ENCODE data around the gene RTN4R. TPM values are rescaled to one million over a fixed set of nuclear protein-coding genes. Genes with fewer than 3 reads are reported as not detected.
A peak's percentile ranks its signal among the peaks of the same experiment; 100 is the strongest.

RTN4R gene
- total and polyA plus RNA-seq, 2 donors (not counting 1 experiment from before 2014, with no cell fraction given), result 0.42 to 0.79 TPM

- Mint-ChIP-seq H3K4me3 (no peak overlapping the region), H3K27ac (no peak overlapping the region), H3K4me1 (peaks cover 8% of the 10 kb centered on the region), H3K27me3 (peaks cover 12% of the 10 kb centered on the region), H3K9me3 (ENCODE audit: insufficient read depth) (no peaks in the 10 kb centered on the region)
- peaks cover 4 to 10% of the 10 kb centered on the region in 2 donors for H3K4me1 ChIP-seq (ENCODE audit: control insufficient read depth in 2 of 2, insufficient read depth in 2 of 2, low read length in 2 of 2)
- H3K79me2 ChIP-seq (ENCODE audit: control insufficient read depth, insufficient read depth, low read length), result no peaks in the 10 kb centered on the region
- H3K9me3 ChIP-seq (ENCODE audit: control extremely low read depth in 1 of 3, control insufficient read depth in 2 of 3, insufficient read depth in 1 of 3, low read length in 2 of 3), result peaks cover 0 to 7% (median 0%) of the 10 kb centered on the region in 3 donors
- no peak overlapping the region for H3K9ac ChIP-seq (ENCODE audit: low read length)
- no peak overlapping the region for H2AFZ ChIP-seq (ENCODE audit: insufficient read depth, low read depth, low read length, poor library complexity, severe bottlenecking)
- no peaks in the 10 kb centered on the region for H3K36me3 ChIP-seq (replicated peaks in 1 of 2; ENCODE audit: control extremely low read depth in 1 of 2, control insufficient read depth in 1 of 2, extremely low read depth in 1 of 2, insufficient read depth in 2 of 2, low read length in 1 of 2)
- WGBS (ENCODE audit: insufficient coverage), result 68% methylated on average over 7 of the region's 13 CpGs
- ChIA-PET CTCF (no interaction called here), POLR2A (no interaction called here)
- H3K4me3 ChIP-seq (ENCODE audit: control extremely low read depth in 1 of 5, extremely low read depth in 1 of 5, insufficient read depth in 1 of 5, low read depth in 2 of 5, low read length in 4 of 5), result no peak overlapping the region
- no peak overlapping the region for H3K27ac ChIP-seq (ENCODE audit: low read length in 2 of 2)
- TF ChIP-seq EZH2 (IDR thresholded peaks at IDR 0.05; ENCODE audit: borderline replicate concordance, insufficient read depth, low read depth, low read length, poor library complexity, severe bottlenecking), result no peak
- no peak for TF ChIP-seq CTCF (IDR thresholded peaks at IDR 0.05)
- H3K4me2 ChIP-seq (replicated peaks; ENCODE audit: low read depth, low read length, poor library complexity, severe bottlenecking), result no peak overlapping the region
- DNase-seq, result no peak
- intact Hi-C loops (cut with micrococcal nuclease), result no loop called here
- no peak for ATAC-seq (ENCODE audit: low read depth)
- peaks cover 0 to 7% (median 0%) of the 10 kb centered on the region in 4 experiments for H3K27me3 ChIP-seq (replicated peaks in 1 of 4; ENCODE audit: control extremely low read depth in 1 of 4, control insufficient read depth in 3 of 4, insufficient read depth in 4 of 4, low read length in 3 of 4)
- no peaks in the 10 kb centered on the region for H4K20me1 ChIP-seq (ENCODE audit: control insufficient read depth, insufficient read depth, low read length, poor library complexity, severe bottlenecking)
Observed at GRCh38 chr22:20302438-20303228, 34.5 kb upstream of the RTN4R start.

DNA sequence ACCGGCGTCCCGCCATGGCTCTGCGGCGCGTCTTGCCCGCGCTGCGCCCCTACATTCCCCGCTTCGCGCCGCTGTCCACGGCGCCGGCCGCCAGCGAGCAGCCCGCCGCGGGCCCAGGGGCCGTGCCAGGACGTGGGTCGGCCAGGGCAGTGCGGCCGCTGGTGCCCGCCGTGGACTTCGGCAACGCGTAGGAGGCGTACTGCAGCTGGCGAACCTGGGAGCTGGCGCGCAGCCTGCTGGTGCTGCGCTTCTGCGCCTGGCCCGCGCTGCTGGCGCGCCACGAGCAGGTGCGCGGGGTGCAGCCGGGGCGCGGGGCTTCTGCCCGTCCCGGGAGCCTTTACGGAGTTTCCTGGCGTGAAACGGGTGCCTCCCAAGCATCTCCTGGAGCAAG is 31.6 kb upstream of the RTN4R start:
- Histone ChIP-seq H3K9ac (ENCODE audit: low read length) (peak overlapping the region; percentile 71), H3K4me3 (ENCODE audit: control extremely low read depth in 1 of 5, extremely low read depth in 1 of 5, insufficient read depth in 1 of 5, low read depth in 2 of 5, low read length in 4 of 5) (peak overlapping the region; percentile 27 to 75 (median 53)), H3K36me3 (replicated peaks in 1 of 2; ENCODE audit: control extremely low read depth in 1 of 2, control insufficient read depth in 1 of 2, extremely low read depth in 1 of 2, insufficient read depth in 2 of 2, low read length in 1 of 2) (no peaks in the 10 kb centered on the region), H3K4me2 (replicated peaks; ENCODE audit: low read depth, low read length, poor library complexity, severe bottlenecking) (peak overlapping the region; percentile 99), H3K27me3 (replicated peaks in 1 of 4; ENCODE audit: control extremely low read depth in 1 of 4, control insufficient read depth in 3 of 4, insufficient read depth in 4 of 4, low read length in 3 of 4) (peaks cover 0 to 7% (median 0%) of the 10 kb centered on the region in 4 experiments), H3K9me3 (ENCODE audit: control extremely low read depth in 1 of 3, control insufficient read depth in 2 of 3, insufficient read depth in 1 of 3, low read length in 2 of 3) (peaks cover 0 to 7% (median 0%) of the 10 kb centered on the region in 3 donors), H3K79me2 (ENCODE audit: control insufficient read depth, insufficient read depth, low read length) (no peaks in the 10 kb centered on the region), H3K4me1 (ENCODE audit: control insufficient read depth in 2 of 2, insufficient read depth in 2 of 2, low read length in 2 of 2) (peaks cover 4 to 10% of the 10 kb centered on the region in 2 donors), H4K20me1 (ENCODE audit: control insufficient read depth, insufficient read depth, low read length, poor library complexity, severe bottlenecking) (no peaks in the 10 kb centered on the region), H2AFZ (ENCODE audit: insufficient read depth, low read depth, low read length, poor library complexity, severe bottlenecking) (peak overlapping the region; percentile 99), H3K27ac (ENCODE audit: low read length in 2 of 2) (no peak overlapping the region)
- intact Hi-C loops (cut with micrococcal nuclease), result loop anchor here (1.0 to 2.0 kb wide), 6 partner anchors 21 to 1121 kb away; partner anchors contain the start of genes DGCR6L, DGCR8, SLC25A1 and TRMT2A
- TF ChIP-seq EZH2 (IDR thresholded peaks at IDR 0.05; ENCODE audit: borderline replicate concordance, insufficient read depth, low read depth, low read length, poor library complexity, severe bottlenecking), result no peak
- no peak for TF ChIP-seq CTCF (IDR thresholded peaks at IDR 0.05)
- POLR2A ChIA-PET, result interaction anchor here (2.0 kb wide), 1 partner anchor 20 kb away, joined by 4 read pairs; the partner anchor contains the start of gene DGCR6L
- ATAC-seq (ENCODE audit: low read depth) (peak; percentile 15), DNase-seq (no peak)
- H3K27me3 Mint-ChIP-seq, result peaks cover 9% of the 10 kb centered on the region
- H3K4me3 Mint-ChIP-seq, result peak overlapping the region; percentile 90
- CTCF ChIA-PET, result no interaction called here
- WGBS (ENCODE audit: insufficient coverage), result under 1% methylated on average over 52 of the region's 52 CpGs
- peaks cover 8% of the 10 kb centered on the region for H3K4me1 Mint-ChIP-seq
- no peaks in the 10 kb centered on the region for H3K9me3 Mint-ChIP-seq (ENCODE audit: insufficient read depth)
- H3K27ac Mint-ChIP-seq, result no peak overlapping the region
